NB4 (cell line): ENCODE data around the gene CNN2.

ENCODE experiments used
- DNase-seq: peaks from one replicate; pipeline ENCODE4 v3.0.0; 2010; ENCODE audit warnings: low read depth
- H3K4me3 ChIP-seq: one replicate; pipeline ENCODE4 v1.5.1; 2011; ENCODE audit warnings: mild to moderate bottlenecking, low read depth, low read length, moderate library complexity
- CTCF ChIP-seq: IDR thresholded peaks from one replicate; pipeline ENCODE4 v1.5.1; 2012; ENCODE audit warnings: low read depth, low read length
- MAX ChIP-seq: IDR thresholded peaks from 2 replicates; pipeline ENCODE4 v1.6.1; 2011; ENCODE audit warnings: low read depth, low read length
- MYC ChIP-seq: IDR thresholded peaks from 2 replicates; pipeline ENCODE4 v1.6.1; 2011; ENCODE audit warnings: low read depth, low read length
- POLR2A ChIP-seq: IDR thresholded peaks from 2 replicates; pipeline ENCODE4 v1.6.1; 2011; ENCODE audit warnings: mild to moderate bottlenecking; ENCODE audit not compliant: insufficient read length; ENCODE audit errors: extremely low read depth

Gene CNN2

GRCh38 chr19:1054102-1055027, 28.0 kb downstream of the CNN2 start:
- DNase-seq = no peak
- H3K4me3 ChIP-seq = no peak overlapping the region
- TF ChIP-seq MYC = no peak
- no peak for TF ChIP-seq CTCF
- no peak for TF ChIP-seq POLR2A
- no peak for TF ChIP-seq MAX

- no peak for DNase-seq
- TF ChIP-seq MYC (no peak), CTCF (no peak), POLR2A (no peak), MAX (no peak)
- no peak overlapping the region for H3K4me3 ChIP-seq
Measured at GRCh38 chr19:1055028-1055425, 28.6 kb downstream of the CNN2 start.

GRCh38 chr19:1055886-1056620, 29.6 kb downstream of the CNN2 start:
- no peak for DNase-seq
- TF ChIP-seq MAX = no peak
- H3K4me3 ChIP-seq = no peak overlapping the region

GRCh38 chr19:1057176-1057855, 30.9 kb downstream of the CNN2 start:
- no peak overlapping the region for H3K4me3 ChIP-seq
- TF ChIP-seq MAX (no peak), CTCF (peak; percentile 25), POLR2A (no peak), MYC (no peak)
- peak; percentile 46 for DNase-seq

- H3K4me3 ChIP-seq = no peak overlapping the region
- TF ChIP-seq MAX (no peak), POLR2A (no peak), MYC (no peak), CTCF (no peak)
- no peak for DNase-seq
Measured at GRCh38 chr19:1058112-1058511, 31.7 kb downstream of the CNN2 start.
